Liver (tissue), 9 donors: Measurements from ENCODE around the gene SLC25A41. TPM values are rescaled to one million over a fixed set of nuclear protein-coding genes. Genes with fewer than 3 reads are reported as not detected.

Experiments used
- DNase-seq: peaks from one replicate; pipeline ENCODE4 v3.0.0-alpha.2; 2017; ENCODE audit warnings: low spot score
- H3K27ac ChIP-seq, 2 donors: one replicate each; pipeline ENCODE4 v1.7.0; 2013; ENCODE audit warnings: inconsistent platforms in 2 of 2, low read length in 2 of 2, control low read depth in 1 of 2, low read depth in 1 of 2, mild to moderate bottlenecking in 1 of 2
- H3K27me3 ChIP-seq, 4 donors: one replicate each; pipeline versions ENCODE4 v1.6.1 to v1.7.0; 2013; ENCODE audit warnings: low read length in 3 of 4, inconsistent platforms in 1 of 4, mild to moderate bottlenecking in 1 of 4, moderate library complexity in 1 of 4; ENCODE audit not compliant: control insufficient read depth in 4 of 4, insufficient read depth in 4 of 4
- H3K36me3 ChIP-seq, 4 donors: one replicate each; pipeline versions ENCODE4 v1.6.1 to v1.7.0; 2013; ENCODE audit warnings: low read length in 3 of 4, mild to moderate bottlenecking in 3 of 4, low read depth in 1 of 4, moderate library complexity in 1 of 4; ENCODE audit not compliant: control insufficient read depth in 4 of 4, insufficient read depth in 3 of 4
- H3K4me1 ChIP-seq, 4 donors: one replicate each; pipeline versions ENCODE4 v1.6.1 to v1.7.0; 2013; ENCODE audit warnings: low read length in 3 of 4, mild to moderate bottlenecking in 3 of 4, moderate library complexity in 1 of 4; ENCODE audit not compliant: control insufficient read depth in 4 of 4, insufficient read depth in 4 of 4
- H3K4me3 ChIP-seq, 3 donors: one replicate each; pipeline versions ENCODE4 v1.6.1 to v1.7.0; 2013; ENCODE audit warnings: low read length in 3 of 3, control low read depth in 1 of 3, low read depth in 1 of 3, mild to moderate bottlenecking in 1 of 3
- H3K9ac ChIP-seq, 2 donors: one replicate each; pipeline ENCODE4 v1.7.0; 2013; ENCODE audit warnings: low read length in 2 of 2, mild to moderate bottlenecking in 2 of 2, moderate library complexity in 2 of 2, control low read depth in 1 of 2, low read depth in 1 of 2
- H3K9me3 ChIP-seq, 4 donors: one replicate each; pipeline versions ENCODE4 v1.6.1 to v1.7.0; 2013; ENCODE audit warnings: low read length in 3 of 4; ENCODE audit not compliant: control insufficient read depth in 4 of 4
- FOXA1 ChIP-seq: IDR thresholded peaks from 2 replicates; pipeline ENCODE4 v1.6.1; 2016; ENCODE audit warnings: antibody characterized with exemption
- FOXA2 ChIP-seq: IDR thresholded peaks from 2 replicates; pipeline ENCODE4 v1.6.1; 2016; ENCODE audit warnings: antibody characterized with exemption
- GABPA ChIP-seq, 2 donors: IDR thresholded peaks in 1 of 2; conservative IDR thresholded peaks in 1 of 2; 2 replicates each; pipeline ENCODE4 v1.6.1; 2016; ENCODE audit warnings: antibody characterized with exemption in 2 of 2, mild to moderate bottlenecking in 1 of 2, moderate library complexity in 1 of 2
- HNF4A ChIP-seq, 2 donors: conservative IDR thresholded peaks; 2 replicates each; pipeline ENCODE4 v1.6.1; 2016; ENCODE audit warnings: antibody characterized with exemption in 2 of 2, mild to moderate bottlenecking in 2 of 2
- HNF4G ChIP-seq: IDR thresholded peaks from 2 replicates; pipeline ENCODE4 v1.6.1; 2016; ENCODE audit warnings: antibody characterized with exemption
- NR2F2 ChIP-seq: IDR thresholded peaks from 2 replicates; pipeline ENCODE4 v1.6.1; 2016; ENCODE audit warnings: antibody characterized with exemption
- RAD21 ChIP-seq, 2 donors: IDR thresholded peaks; 2 replicates each; pipeline ENCODE4 v1.6.1; 2016; ENCODE audit warnings: antibody characterized with exemption in 2 of 2, mild to moderate bottlenecking in 2 of 2
- RXRA ChIP-seq, 2 donors: IDR thresholded peaks; 2 replicates each; pipeline ENCODE4 v1.6.1; 2017 to 2018; ENCODE audit warnings: antibody characterized with exemption in 2 of 2, mild to moderate bottlenecking in 1 of 2
- SP1 ChIP-seq: IDR thresholded peaks from 2 replicates; pipeline ENCODE4 v1.6.1; 2018; ENCODE audit warnings: antibody characterized with exemption, mild to moderate bottlenecking
- TAF1 ChIP-seq: conservative IDR thresholded peaks from 2 replicates; pipeline ENCODE4 v1.6.1; 2016; ENCODE audit warnings: antibody characterized with exemption, mild to moderate bottlenecking
- WGBS: extraction: QIAGEN DNeasy Blood & Tissue Kit; methylation state at CpG from one replicate; pipeline ENCODE4 v1.1.7; 2013; 5-methylcytosine and 5-hydroxymethylcytosine counted together
- polyA plus RNA-seq, 2 donors: library from polyadenylated mRNA; stranded (reverse) in 1 of 2; unstranded in 1 of 2; fragments of 200-250 nt in 1 of 2; fragments of >200 nt in 1 of 2; fragmentation: Nextera tagmentation in 1 of 2; extraction: Ambion mirVana in 1 of 2; gene quantifications; one replicate each; pipeline versions ENCODE4 v1.2.1 to v1.2.3, GENCODE V29; 2013 to 2015
- total RNA-seq, 2 donors: library from RNA; depleted of rRNA; stranded (reverse); fragments of >200 nt; gene quantifications; one replicate each; pipeline ENCODE4 v1.2.3, GENCODE V29; 2014
- TF ChIP-seq, protein P1 (sequence below): IDR thresholded peaks from 2 replicates; pipeline ENCODE4 v1.6.1; 2016; ENCODE audit warnings: antibody characterized with exemption, mild to moderate bottlenecking
- TF ChIP-seq, protein P2 (sequence below): fragments of 150-350 bp; IDR thresholded peaks from 2 replicates; pipeline ENCODE4 v1.5.1; 2017; ENCODE audit warnings: improper control_type of control experiment, low read depth, low read length; ENCODE audit not compliant: missing input control
- TF ChIP-seq, protein P3 (sequence below): IDR thresholded peaks from 2 replicates; pipeline ENCODE4 v1.6.1; 2016; ENCODE audit warnings: antibody characterized with exemption
- donor health status: healthy.
- donor health status: healthy.
- donor health status: healthy.
- donor health status: healthy.
- donor health status: healthy.

Gene SLC25A41
- total and polyA plus RNA-seq, 4 donors, result 0.14 to 0.16 TPM; not detected in 2

DNA sequence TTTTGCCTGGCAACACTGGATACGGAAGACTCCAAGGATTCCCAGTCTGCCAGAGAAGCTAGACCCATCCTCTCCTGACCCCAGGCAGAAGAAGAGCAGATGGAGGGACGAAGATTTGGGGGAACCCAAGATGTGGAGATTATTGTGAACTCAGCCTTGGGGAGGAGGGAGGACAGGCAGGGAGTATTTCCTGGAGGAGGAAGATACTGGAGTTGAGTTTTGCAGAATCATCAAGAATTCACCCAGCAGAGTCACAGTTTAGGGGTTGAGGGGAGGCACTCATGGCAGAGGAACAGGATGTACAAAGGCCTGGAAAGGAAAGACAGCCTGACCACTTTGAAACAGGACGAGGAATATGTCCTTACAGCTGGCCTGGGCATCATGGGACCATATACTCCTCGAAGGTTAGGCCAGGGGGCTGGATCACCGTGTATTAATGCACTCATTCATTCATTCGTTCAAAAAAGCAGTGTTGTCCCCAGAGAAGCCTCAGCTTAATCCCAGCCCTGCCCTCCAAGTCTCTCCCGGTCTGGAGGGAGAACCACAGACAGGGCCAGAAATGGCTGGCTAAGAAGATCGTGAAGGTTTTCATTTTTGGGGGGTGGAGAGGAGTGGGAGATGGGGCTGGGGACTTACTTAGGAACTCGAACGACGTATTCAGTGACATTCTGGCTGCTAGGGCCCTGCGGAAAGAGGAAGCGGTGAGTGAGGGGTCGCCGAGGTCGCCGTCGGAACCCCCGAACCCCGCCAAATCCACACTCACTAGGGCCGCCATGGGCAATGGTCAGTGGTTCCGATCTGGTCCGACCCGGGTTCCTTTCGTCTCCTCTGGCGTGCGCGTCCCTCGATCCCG lies 41.1 kb downstream of the SLC25A41 start:
- DNase-seq, result no peak
- Histone ChIP-seq H3K9ac (peak overlapping the region; percentile 83 to 94), H3K27me3 (no peaks in the 10 kb centered on the region), H3K4me1 (peaks cover 5 to 14% (median 11%) of the 10 kb centered on the region in 4 donors), H3K4me3 (peak overlapping the region; percentile 69 to 97 (median 93)), H3K36me3 (peaks cover 10 to 26% (median 15%) of the 10 kb centered on the region in 4 donors), H3K9me3 (no peaks in the 10 kb centered on the region), H3K27ac (peak overlapping the region; percentile 86 to 87)
- 7% methylated on average over 30 of the region's 30 CpGs for WGBS
- TF ChIP-seq HNF4A (conservative IDR thresholded peaks at IDR 0.05) (no peak), RXRA (IDR thresholded peaks at IDR 0.05) (no peak), RAD21 (IDR thresholded peaks at IDR 0.05) (no peak), FOXA2 (no peak), SP1 (no peak), NR2F2 (no peak), GABPA (IDR thresholded peaks at IDR 0.05 in 1 of 2, conservative IDR thresholded peaks at IDR 0.05 in 1 of 2) (no peak), TAF1 (no peak)
- TF ChIP-seq, protein P1, sequence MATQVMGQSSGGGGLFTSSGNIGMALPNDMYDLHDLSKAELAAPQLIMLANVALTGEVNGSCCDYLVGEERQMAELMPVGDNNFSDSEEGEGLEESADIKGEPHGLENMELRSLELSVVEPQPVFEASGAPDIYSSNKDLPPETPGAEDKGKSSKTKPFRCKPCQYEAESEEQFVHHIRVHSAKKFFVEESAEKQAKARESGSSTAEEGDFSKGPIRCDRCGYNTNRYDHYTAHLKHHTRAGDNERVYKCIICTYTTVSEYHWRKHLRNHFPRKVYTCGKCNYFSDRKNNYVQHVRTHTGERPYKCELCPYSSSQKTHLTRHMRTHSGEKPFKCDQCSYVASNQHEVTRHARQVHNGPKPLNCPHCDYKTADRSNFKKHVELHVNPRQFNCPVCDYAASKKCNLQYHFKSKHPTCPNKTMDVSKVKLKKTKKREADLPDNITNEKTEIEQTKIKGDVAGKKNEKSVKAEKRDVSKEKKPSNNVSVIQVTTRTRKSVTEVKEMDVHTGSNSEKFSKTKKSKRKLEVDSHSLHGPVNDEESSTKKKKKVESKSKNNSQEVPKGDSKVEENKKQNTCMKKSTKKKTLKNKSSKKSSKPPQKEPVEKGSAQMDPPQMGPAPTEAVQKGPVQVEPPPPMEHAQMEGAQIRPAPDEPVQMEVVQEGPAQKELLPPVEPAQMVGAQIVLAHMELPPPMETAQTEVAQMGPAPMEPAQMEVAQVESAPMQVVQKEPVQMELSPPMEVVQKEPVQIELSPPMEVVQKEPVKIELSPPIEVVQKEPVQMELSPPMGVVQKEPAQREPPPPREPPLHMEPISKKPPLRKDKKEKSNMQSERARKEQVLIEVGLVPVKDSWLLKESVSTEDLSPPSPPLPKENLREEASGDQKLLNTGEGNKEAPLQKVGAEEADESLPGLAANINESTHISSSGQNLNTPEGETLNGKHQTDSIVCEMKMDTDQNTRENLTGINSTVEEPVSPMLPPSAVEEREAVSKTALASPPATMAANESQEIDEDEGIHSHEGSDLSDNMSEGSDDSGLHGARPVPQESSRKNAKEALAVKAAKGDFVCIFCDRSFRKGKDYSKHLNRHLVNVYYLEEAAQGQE, result no peak
- TF ChIP-seq, protein P2, sequence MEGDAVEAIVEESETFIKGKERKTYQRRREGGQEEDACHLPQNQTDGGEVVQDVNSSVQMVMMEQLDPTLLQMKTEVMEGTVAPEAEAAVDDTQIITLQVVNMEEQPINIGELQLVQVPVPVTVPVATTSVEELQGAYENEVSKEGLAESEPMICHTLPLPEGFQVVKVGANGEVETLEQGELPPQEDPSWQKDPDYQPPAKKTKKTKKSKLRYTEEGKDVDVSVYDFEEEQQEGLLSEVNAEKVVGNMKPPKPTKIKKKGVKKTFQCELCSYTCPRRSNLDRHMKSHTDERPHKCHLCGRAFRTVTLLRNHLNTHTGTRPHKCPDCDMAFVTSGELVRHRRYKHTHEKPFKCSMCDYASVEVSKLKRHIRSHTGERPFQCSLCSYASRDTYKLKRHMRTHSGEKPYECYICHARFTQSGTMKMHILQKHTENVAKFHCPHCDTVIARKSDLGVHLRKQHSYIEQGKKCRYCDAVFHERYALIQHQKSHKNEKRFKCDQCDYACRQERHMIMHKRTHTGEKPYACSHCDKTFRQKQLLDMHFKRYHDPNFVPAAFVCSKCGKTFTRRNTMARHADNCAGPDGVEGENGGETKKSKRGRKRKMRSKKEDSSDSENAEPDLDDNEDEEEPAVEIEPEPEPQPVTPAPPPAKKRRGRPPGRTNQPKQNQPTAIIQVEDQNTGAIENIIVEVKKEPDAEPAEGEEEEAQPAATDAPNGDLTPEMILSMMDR, result no peak
- TF ChIP-seq, protein P3, sequence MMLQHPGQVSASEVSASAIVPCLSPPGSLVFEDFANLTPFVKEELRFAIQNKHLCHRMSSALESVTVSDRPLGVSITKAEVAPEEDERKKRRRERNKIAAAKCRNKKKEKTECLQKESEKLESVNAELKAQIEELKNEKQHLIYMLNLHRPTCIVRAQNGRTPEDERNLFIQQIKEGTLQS, result no peak

DNA sequence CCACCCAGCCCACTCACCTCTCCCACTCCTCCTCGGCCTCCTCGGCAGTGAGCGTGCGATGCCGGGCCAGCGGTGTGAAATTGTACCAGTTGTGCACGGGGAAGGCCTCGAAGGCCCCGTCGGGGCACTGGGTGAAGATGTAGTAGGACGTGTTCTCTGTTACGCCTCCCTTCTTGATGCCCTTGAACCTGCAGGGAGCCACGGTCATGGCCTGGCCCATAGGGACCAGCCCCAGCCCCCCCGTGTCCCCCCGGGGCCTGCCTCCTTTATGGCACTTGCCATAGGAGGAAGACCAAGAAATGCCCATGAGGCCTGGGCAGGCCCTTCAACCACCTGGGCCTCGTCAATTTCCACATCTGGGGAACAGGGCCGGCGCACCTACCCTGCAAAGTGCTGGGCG lies 46.2 kb downstream of the SLC25A41 start:
- TF ChIP-seq RAD21 (IDR thresholded peaks at IDR 0.05), result no peak
- TF ChIP-seq GABPA (IDR thresholded peaks at IDR 0.05 in 1 of 2, conservative IDR thresholded peaks at IDR 0.05 in 1 of 2), result no peak
- no peak for TF ChIP-seq HNF4G
- TF ChIP-seq FOXA1, result no peak
- TF ChIP-seq RXRA (IDR thresholded peaks at IDR 0.05), result no peak
- TF ChIP-seq HNF4A (conservative IDR thresholded peaks at IDR 0.05), result no peak
- no peak for TF ChIP-seq FOXA2
- Histone ChIP-seq H3K27ac (no peak overlapping the region), H3K9ac (no peak overlapping the region), H3K9me3 (no peaks in the 10 kb centered on the region), H3K4me3 (no peak overlapping the region), H3K36me3 (peaks cover 20 to 58% (median 30%) of the 10 kb centered on the region in 4 donors), H3K27me3 (no peaks in the 10 kb centered on the region), H3K4me1 (peaks cover 4 to 6% (median 5%) of the 10 kb centered on the region in 4 donors)
- DNase-seq, result no peak
- WGBS, result 97% methylated on average over 19 of the region's 19 CpGs
